ENCODE measurements around the gene MYLK. TPM values are rescaled to one million over a fixed set of nuclear protein-coding genes. Genes with fewer than 3 reads are reported as not detected.

The MYLK gene
- total RNA-seq, 2 donors from 2014 or later: 2.1 to 52.1 TPM

DNA sequence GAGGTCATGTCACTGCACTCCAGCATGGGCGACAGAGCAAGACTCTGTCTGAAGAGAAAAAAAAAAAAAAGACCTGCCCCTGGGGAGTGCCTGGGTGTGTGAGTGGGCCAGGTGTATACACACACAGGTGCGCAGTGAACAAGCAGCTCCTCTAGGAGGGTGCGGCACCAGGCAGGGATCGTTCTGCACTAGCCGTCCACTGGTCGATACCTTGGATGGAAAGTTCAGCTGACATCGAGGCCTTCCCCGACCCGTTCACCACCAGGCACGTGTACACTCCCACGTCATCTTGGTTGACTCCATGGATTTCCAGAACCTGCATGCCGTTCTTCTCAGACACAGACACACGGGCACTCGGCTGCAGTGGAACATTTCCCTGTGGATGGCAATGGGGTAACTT is 147.0 kb downstream of the MYLK start:
- H3K4me3 Mint-ChIP-seq: no peak overlapping the region
- ATAC-seq: no peak
- H3K36me3 Mint-ChIP-seq (ENCODE audit: low read depth): peaks cover 3% of the 10 kb centered on the region
- H3K27me3 Mint-ChIP-seq: peaks cover 53% of the 10 kb centered on the region
- H3K27ac Mint-ChIP-seq: no peak overlapping the region
- H3K9me3 ChIP-seq (ENCODE audit: control insufficient read depth, low read length, poor library complexity, severe bottlenecking): no peaks in the 10 kb centered on the region
- no peaks in the 10 kb centered on the region for H3K4me1 Mint-ChIP-seq
- DNase-seq: no peak

DNA sequence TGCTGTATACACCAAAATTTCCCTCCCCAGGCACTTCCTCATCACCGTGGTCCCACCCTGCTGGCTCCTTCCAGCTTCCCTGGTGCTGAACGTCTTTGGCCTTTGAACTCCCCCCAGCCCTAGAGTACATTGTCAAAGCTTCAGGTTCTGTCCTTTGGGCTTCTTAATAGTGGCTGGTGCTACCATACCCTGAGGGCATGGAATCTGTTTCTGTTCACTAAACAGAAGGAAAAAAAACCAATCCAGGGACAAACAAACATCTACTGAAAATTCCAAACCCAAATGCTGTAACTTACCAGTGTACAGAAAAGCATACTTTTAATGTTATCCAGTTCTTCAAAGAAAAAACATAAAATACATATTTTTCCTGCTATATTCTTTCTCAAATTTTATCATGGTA is 148.7 kb downstream of the MYLK start:
- no peaks in the 10 kb centered on the region for H3K36me3 Mint-ChIP-seq (ENCODE audit: low read depth)
- no peak overlapping the region for H3K4me3 Mint-ChIP-seq
- H3K27me3 Mint-ChIP-seq: peaks cover 45% of the 10 kb centered on the region
- no peak overlapping the region for H3K27ac Mint-ChIP-seq
- H3K9me3 ChIP-seq (ENCODE audit: control insufficient read depth, low read length, poor library complexity, severe bottlenecking): no peaks in the 10 kb centered on the region
- no peak for DNase-seq
- no peaks in the 10 kb centered on the region for H3K4me1 Mint-ChIP-seq
- no peak for ATAC-seq

- H3K9me3 ChIP-seq (ENCODE audit: control insufficient read depth, low read length, poor library complexity, severe bottlenecking): no peaks in the 10 kb centered on the region
- Mint-ChIP-seq H3K27me3 (peaks cover 43% of the 10 kb centered on the region), H3K27ac (no peak overlapping the region), H3K4me3 (no peak overlapping the region), H3K4me1 (no peaks in the 10 kb centered on the region), H3K36me3 (ENCODE audit: low read depth) (no peaks in the 10 kb centered on the region)
- ATAC-seq: no peak
- no peak for DNase-seq
Observed at GRCh38 chr3:123734527-123734902, 149.6 kb downstream of the MYLK start.

- H3K9me3 ChIP-seq (ENCODE audit: control insufficient read depth, low read length, poor library complexity, severe bottlenecking): no peaks in the 10 kb centered on the region
- DNase-seq: no peak
- ATAC-seq: no peak
- Mint-ChIP-seq H3K27ac (no peak overlapping the region), H3K4me1 (no peaks in the 10 kb centered on the region), H3K36me3 (ENCODE audit: low read depth) (no peaks in the 10 kb centered on the region), H3K4me3 (no peak overlapping the region), H3K27me3 (peaks cover 43% of the 10 kb centered on the region)
Observed at GRCh38 chr3:123733805-123734526, 150.2 kb downstream of the MYLK start.

- Mint-ChIP-seq H3K27ac (no peak overlapping the region), H3K4me3 (no peak overlapping the region), H3K4me1 (no peaks in the 10 kb centered on the region), H3K36me3 (ENCODE audit: low read depth) (no peaks in the 10 kb centered on the region), H3K27me3 (peaks cover 44% of the 10 kb centered on the region)
- H3K9me3 ChIP-seq (ENCODE audit: control insufficient read depth, low read length, poor library complexity, severe bottlenecking): no peaks in the 10 kb centered on the region
- no peak for DNase-seq
- no peak for ATAC-seq
Observed at GRCh38 chr3:123733341-123733740, 150.8 kb downstream of the MYLK start.

DNA sequence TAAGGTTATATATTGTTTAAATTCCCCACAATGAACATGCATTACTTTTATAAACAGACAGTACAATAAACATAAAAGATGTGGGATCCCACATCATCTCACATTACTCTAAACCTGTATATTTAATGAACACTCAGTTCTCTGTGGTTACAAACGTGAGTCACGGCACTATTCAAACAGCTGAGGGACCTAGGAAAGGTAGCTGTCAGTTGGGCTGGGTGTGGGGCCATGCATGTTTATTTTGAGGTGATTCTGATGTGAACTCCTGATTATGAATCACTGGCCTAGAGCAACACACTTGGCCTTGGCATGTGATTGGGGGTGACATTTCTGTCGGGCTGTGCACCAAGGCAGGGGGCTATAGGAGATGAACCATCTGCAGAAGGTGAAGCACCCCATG is 151.7 kb downstream of the MYLK start:
- H3K9me3 ChIP-seq (ENCODE audit: control insufficient read depth, low read length, poor library complexity, severe bottlenecking): no peaks in the 10 kb centered on the region
- no peaks in the 10 kb centered on the region for H3K4me1 Mint-ChIP-seq
- no peak for DNase-seq
- peaks cover 50% of the 10 kb centered on the region for H3K27me3 Mint-ChIP-seq
- no peak for ATAC-seq
- H3K36me3 Mint-ChIP-seq (ENCODE audit: low read depth): no peaks in the 10 kb centered on the region
- no peak overlapping the region for H3K27ac Mint-ChIP-seq
- H3K4me3 Mint-ChIP-seq: no peak overlapping the region

GRCh38 chr3:123730829-123731228 is 153.3 kb downstream of the MYLK start:
- Mint-ChIP-seq H3K4me3 (no peak overlapping the region), H3K36me3 (ENCODE audit: low read depth) (peaks cover 2% of the 10 kb centered on the region), H3K27me3 (peaks cover 65% of the 10 kb centered on the region), H3K27ac (no peak overlapping the region), H3K4me1 (no peaks in the 10 kb centered on the region)
- H3K9me3 ChIP-seq (ENCODE audit: control insufficient read depth, low read length, poor library complexity, severe bottlenecking): no peaks in the 10 kb centered on the region
- DNase-seq (no peak), ATAC-seq (no peak)

DNA sequence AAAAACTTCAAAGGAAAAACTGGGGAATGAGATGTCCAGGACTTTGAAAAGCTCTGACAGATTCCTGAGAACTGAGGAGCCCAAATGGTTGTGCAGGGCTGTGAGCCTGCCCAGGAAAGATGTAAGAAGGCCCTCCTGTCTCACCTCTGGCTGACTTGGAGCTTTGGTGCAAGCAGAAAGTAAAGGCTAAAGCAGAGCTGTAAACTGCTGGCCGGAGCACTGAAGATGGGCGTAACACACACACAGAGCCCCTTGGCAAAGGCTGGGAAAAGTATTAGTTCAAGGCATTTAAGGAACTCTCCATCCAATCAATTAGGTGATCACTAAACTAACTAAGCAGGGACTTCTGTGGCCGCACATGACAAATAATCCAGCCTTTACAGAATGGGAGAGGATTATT is 155.1 kb downstream of the MYLK start:
- DNase-seq: no peak
- Mint-ChIP-seq H3K27me3 (peaks cover 59% of the 10 kb centered on the region), H3K4me1 (no peaks in the 10 kb centered on the region), H3K27ac (no peak overlapping the region), H3K36me3 (ENCODE audit: low read depth) (peaks cover 2% of the 10 kb centered on the region), H3K4me3 (no peak overlapping the region)
- no peaks in the 10 kb centered on the region for H3K9me3 ChIP-seq (ENCODE audit: control insufficient read depth, low read length, poor library complexity, severe bottlenecking)
- no peak for ATAC-seq

DNA sequence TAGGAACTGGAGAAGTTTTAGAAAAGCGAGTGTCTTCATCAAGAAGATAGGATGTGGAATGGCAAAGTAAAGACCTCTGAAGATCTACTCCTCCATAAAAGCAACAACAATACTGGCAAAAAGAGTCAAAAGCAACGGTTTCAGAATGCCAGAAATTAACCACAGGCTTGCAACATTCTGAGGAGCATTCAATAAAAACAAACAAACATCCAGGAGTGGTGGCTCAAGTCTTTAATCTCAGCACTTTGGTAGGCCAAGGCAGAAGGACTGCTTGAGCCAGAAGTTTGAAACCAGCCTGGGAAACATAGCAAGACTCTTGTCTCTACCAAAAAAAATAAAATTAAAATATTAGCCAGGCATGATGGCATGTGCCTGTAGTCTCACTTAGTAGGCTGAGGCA is 156.1 kb downstream of the MYLK start:
- H3K36me3 Mint-ChIP-seq (ENCODE audit: low read depth): peaks cover 2% of the 10 kb centered on the region
- H3K27ac Mint-ChIP-seq: no peak overlapping the region
- ATAC-seq: no peak
- DNase-seq: no peak
- H3K27me3 Mint-ChIP-seq: peaks cover 50% of the 10 kb centered on the region
- peaks cover 3% of the 10 kb centered on the region for H3K4me1 Mint-ChIP-seq
- H3K4me3 Mint-ChIP-seq: no peak overlapping the region
- H3K9me3 ChIP-seq (ENCODE audit: control insufficient read depth, low read length, poor library complexity, severe bottlenecking): no peaks in the 10 kb centered on the region

- Mint-ChIP-seq H3K36me3 (ENCODE audit: low read depth) (peaks cover 2% of the 10 kb centered on the region), H3K27ac (no peak overlapping the region)
Observed at GRCh38 chr3:123725652-123726400, 158.3 kb downstream of the MYLK start.

GRCh38 chr3:123724306-123724705 is 159.8 kb downstream of the MYLK start:
- Mint-ChIP-seq H3K4me3 (no peak overlapping the region), H3K27me3 (peaks cover 42% of the 10 kb centered on the region), H3K27ac (no peak overlapping the region), H3K36me3 (ENCODE audit: low read depth) (peaks cover 2% of the 10 kb centered on the region), H3K4me1 (peaks cover 3% of the 10 kb centered on the region)
- no peaks in the 10 kb centered on the region for H3K9me3 ChIP-seq (ENCODE audit: control insufficient read depth, low read length, poor library complexity, severe bottlenecking)
- DNase-seq: no peak
- ATAC-seq: no peak

More at GRCh38 chr3:123725652-123726400, 158.3 kb downstream of the MYLK start:
- ATAC-seq (no peak), DNase-seq (no peak)
- Mint-ChIP-seq H3K4me3 (no peak overlapping the region), H3K4me1 (peaks cover 3% of the 10 kb centered on the region), H3K27me3 (peaks cover 48% of the 10 kb centered on the region)
- no peaks in the 10 kb centered on the region for H3K9me3 ChIP-seq (ENCODE audit: control insufficient read depth, low read length, poor library complexity, severe bottlenecking)

- Mint-ChIP-seq H3K27ac (no peak overlapping the region), H3K27me3 (peaks cover 35% of the 10 kb centered on the region), H3K4me3 (no peak overlapping the region), H3K36me3 (ENCODE audit: low read depth) (peaks cover 2% of the 10 kb centered on the region), H3K4me1 (peaks cover 3% of the 10 kb centered on the region)
- ATAC-seq: peak; percentile 80
- no peaks in the 10 kb centered on the region for H3K9me3 ChIP-seq (ENCODE audit: control insufficient read depth, low read length, poor library complexity, severe bottlenecking)
- DNase-seq: peak in 1 of 3 donors; percentile 13
Observed at GRCh38 chr3:123723522-123724168, 160.5 kb downstream of the MYLK start.

- Mint-ChIP-seq H3K36me3 (ENCODE audit: low read depth) (peaks cover 2% of the 10 kb centered on the region), H3K27ac (no peak overlapping the region), H3K4me3 (no peak overlapping the region), H3K4me1 (peaks cover 3% of the 10 kb centered on the region), H3K27me3 (peaks cover 33% of the 10 kb centered on the region)
- ATAC-seq (no peak), DNase-seq (no peak)
- no peaks in the 10 kb centered on the region for H3K9me3 ChIP-seq (ENCODE audit: control insufficient read depth, low read length, poor library complexity, severe bottlenecking)
Observed at GRCh38 chr3:123723070-123723469, 161.1 kb downstream of the MYLK start.
